CD4-positive, alpha-beta T cell treated with Interleukin-2 at 100 ng/mL for 4 hours (primary cell): ENCODE results near the gene CLIP1.
A peak's percentile ranks its signal among the peaks of the same experiment; 100 is the strongest.
"Not testable (repeated sequence)": the region's sequence is repeated elsewhere in the genome, so short reads cannot be mapped to it uniquely, and the experiment has no call there.

Experiments
- DNase-seq: peaks from one replicate; pipeline ENCODE4 v3.0.0-alpha.2; 2020; ENCODE audit warnings: low spot score

CLIP1 gene

DNA sequence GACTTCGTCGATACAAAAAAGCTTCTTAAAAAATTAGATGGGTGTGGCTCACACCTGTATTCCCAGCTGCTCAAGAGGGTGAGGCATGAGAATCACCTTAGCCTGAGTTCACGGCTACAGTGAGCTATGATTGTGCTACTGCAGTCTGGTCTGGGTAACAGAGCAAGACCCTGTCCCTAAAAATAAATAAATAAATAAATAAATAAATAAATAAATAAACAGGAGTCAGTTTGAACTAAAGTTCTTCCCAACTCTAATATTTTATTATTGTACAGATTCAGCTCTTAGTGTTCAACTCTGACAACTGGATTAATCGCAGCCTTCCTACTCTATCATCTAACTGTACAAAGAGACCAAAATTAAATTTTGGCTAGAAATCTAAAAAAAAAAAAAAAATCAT lies 12.7 kb upstream of the CLIP1 start:
- DNase-seq: no peak

GRCh38 chr12:122429043-122429442 lies 6.6 kb upstream of the CLIP1 start:
- not testable (repeated sequence) for DNase-seq

GRCh38 chr12:122427403-122427802 lies 4.9 kb upstream of the CLIP1 start:
- no peak for DNase-seq

DNA sequence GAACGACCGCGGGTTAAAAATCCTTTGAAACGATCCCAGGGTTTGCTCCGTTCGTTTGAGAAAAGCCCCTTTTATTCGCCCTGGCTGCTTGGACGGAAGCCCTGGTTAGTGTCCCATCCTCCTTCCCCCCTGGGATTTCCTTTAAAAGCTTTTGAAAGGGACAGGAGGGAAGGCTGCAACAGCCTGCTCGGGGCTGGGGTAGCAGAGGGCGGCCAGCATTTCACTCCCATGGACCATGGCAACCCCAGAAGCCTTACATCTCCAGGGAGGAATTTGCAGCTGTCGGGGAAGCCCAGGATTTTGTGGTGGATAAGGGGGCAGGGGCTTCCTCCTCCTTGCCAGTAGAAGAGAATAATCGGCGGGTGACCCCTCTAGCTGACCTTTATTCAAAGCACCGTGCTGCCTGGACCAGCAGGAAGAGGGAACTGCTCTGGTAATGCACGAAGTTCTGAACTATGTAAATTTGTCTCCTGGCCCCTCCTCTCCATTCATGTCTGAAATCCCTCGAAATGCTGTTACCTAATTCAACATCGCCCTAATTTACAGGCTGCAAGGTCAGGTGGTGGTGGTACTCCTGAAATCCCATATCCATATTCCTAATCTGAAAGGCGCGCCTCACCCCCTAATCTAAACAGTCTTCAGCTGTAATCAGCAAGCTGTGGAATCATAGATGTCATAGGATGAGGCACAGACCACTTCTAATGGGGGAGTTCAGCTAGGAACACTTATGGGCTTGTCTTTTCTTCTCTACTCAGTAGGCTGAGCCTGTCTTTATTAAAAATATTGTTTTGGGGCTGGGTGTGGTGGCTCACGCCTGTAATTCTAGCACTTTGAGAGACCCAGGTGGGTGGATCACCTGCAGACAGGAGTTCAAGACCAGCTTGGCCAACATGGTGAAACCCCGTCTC lies 1.0 kb upstream of the CLIP1 start:
- DNase-seq: no peak

GRCh38 chr12:122422730-122423257 lies 325 bp upstream of the CLIP1 start:
- DNase-seq: peak; percentile 76

- peak; percentile 21 for DNase-seq
Measured at GRCh38 chr12:122421187-122421820, 1.2 kb downstream of the CLIP1 start.

GRCh38 chr12:122420471-122421162 lies 1.9 kb downstream of the CLIP1 start:
- no peak for DNase-seq

- not testable (repeated sequence) for DNase-seq
Measured at GRCh38 chr12:122419094-122419493, 3.4 kb downstream of the CLIP1 start.

DNA sequence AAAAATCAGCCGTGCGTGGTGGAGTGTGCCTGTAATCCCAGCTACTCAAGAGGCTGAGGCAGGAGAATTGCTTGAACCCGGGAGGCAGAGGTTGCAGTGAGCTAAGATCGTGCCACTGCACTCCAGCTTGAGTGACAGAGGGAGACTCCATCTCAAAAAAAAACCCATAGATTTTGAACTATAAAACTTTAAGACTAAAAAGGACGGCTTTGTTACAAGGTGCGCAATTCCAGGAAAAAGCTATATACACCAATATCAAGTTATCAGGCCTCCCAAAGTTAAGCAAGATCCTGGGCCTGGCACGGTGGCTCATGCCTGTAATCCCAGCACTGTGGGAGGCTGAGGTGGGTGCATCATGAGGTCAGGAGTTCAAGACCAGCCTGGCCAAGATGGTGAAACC lies 6.8 kb downstream of the CLIP1 start:
- DNase-seq: not testable (repeated sequence)

DNA sequence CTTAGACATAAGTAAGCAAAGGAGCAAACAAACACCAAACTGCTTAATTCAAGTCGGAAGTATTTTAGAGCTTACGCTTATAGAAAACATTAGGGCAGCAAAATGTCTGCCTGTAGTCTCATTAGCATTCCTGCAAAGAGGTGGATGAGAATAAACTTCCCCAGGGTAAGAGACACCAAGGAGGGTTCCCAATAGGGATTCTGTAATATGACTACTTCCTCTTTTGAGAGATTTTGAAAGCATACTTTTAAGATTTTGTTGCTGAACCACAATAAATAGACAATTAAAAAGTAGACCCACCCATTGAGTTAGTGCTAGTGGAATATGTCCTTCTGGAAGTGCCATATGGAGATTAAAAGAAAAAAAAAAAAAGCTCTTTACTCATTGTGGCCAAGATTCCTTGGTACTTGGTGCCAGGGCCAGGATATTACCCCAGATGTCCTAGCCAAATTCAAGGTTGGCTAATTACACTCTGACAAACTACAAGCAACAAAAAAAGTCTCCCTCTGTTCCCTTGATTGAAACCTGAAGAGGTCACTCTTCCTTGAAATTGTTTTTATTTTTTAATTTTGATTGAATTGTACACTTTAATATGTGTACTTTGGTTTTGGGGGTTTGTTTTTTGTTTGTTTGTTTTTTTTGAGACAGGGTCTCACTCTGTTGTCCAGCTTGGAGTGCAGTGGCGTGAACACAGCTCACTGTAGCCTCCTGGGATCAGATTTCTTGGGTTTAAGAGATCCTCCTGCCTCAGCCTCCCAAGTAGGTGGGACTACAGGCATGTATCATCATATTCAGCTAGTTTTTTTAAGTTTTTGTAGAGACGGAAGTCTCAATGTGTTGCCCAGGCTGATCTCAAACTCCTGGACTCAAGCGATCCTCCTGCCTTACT lies 8.7 kb downstream of the CLIP1 start:
- no peak for DNase-seq

GRCh38 chr12:122412851-122413433 lies 9.5 kb downstream of the CLIP1 start:
- DNase-seq: peak; percentile 21

- DNase-seq: no peak
Measured at GRCh38 chr12:122411537-122411936, 10.9 kb downstream of the CLIP1 start.

DNA sequence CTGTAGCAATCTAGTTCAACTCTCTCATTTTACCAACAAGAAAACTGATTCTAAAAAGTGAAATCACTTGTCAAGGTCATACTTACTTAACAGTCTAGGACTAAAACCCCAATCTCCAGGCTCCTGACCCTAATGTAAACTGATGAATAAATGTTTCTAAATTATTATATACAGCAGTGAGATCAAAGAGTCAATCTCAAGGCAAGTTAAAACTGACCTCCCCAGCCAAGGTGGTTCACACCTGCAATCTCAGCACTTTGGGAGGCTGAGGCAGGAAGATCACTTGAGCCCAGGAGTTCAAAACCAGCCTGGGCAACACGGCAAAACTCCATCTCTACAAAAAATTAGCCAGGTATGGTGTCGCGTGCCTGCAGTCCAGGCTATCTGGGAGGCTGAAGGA lies 15.3 kb downstream of the CLIP1 start:
- DNase-seq: no peak

GRCh38 chr12:122406701-122407164 lies 15.7 kb downstream of the CLIP1 start:
- no peak for DNase-seq

GRCh38 chr12:122403831-122404230 lies 18.6 kb downstream of the CLIP1 start:
- DNase-seq: no peak

DNA sequence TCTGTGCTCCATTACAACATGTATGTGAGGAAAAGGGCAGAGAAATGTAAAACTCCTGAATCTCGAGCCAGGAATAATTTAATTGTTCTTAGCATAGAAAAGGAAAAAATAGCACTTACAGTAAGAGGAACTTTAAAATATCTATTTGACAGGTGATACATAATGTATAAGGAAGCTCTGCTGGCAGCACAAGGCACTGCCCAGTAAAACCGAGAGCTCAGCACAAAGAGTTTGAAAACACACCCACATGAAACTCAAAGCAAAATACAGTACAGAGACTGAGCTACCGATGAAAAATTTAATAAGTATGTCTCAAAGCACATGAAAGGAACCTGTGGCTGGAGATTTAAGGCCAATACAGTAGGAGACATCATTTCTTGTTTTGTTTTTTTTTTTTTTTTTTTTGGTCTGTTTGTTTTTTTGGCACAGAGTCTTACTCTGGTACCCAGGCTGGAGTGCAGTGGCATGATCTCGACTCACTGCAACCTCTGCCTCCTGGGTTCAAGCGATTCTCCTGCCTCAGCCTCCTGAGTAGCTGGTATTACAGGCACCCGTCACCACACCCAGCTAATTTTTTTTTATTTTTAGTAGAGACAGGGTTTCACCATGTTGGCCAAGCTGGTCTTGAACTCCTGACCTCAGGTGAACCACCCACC lies 19.2 kb downstream of the CLIP1 start:
- no peak for DNase-seq

GRCh38 chr12:122402264-122402663 lies 20.2 kb downstream of the CLIP1 start:
- no peak for DNase-seq

DNA sequence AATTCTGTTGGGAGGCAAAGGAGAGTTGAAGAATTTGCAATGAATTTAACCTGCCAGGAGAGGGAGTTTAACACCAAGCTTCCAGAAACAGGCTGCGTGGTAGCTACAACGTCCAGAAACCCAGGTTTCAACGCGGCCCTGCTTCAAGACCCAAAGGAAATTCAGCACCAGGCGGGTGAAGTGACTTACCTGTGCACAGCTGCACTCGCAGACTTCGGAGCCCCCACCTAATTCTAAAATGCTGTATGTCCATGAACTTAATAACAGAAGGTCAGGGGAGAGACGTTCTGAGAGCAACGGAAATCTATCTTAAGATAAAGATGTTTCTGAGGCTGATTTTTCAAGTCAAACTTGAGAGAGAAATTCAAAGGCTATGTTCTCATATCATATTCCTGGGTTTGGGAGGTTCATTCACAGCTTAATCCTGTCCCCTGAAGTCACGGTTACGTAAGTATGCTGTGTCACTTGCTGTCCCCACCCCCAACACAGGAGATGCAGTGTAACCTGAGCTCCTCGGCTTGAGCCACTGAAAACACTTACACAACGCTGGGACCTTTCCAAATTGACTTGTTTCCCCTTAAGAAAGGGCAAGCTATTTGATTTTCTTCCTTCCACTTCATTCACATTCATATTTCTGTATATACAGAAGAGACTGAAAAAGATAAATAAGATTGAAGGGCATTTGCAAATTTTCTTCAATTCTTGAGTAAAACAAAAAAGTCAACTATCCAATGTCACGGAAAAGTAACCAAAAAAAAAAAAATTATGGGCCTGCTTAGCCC lies 22.7 kb downstream of the CLIP1 start:
- peak; percentile 67 for DNase-seq

- DNase-seq: no peak
Measured at GRCh38 chr12:122399254-122399591, 23.2 kb downstream of the CLIP1 start.

DNA sequence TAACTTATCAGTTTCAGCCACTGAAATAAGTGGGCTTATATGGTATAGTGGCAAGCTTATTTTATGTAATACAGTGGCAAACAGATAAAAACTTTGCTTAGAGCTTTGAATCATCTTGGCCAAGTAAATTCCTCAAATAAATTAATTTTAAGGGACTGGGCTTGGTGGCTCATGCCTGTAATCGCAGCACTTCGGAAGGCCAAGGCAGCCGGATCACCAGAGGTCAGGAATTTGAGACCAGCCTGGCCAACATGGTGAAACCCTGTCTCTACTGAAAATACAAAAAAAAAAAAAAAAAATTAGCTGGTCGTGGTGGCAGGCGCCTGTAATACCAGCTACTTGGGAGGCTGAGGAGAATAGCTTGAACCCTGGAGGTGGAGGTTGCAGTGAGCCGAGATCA lies 24.5 kb downstream of the CLIP1 start:
- DNase-seq: not testable (repeated sequence)
